Activated CD4-positive, alpha-beta T cell treated with anti-CD3 and anti-CD28 coated beads for 36 hours (primary cell): ENCODE data around the gene WDR48. TPM values are rescaled to one million over a fixed set of nuclear protein-coding genes. Genes with fewer than 3 reads are reported as not detected.

Source experiments
- ATAC-seq: fragments of 200-7000 bp; cut with Tn5 transposase; one replicate; pipeline ENCODE4 v1.10.0; 2021; ENCODE audit warnings: mild to moderate bottlenecking, moderate library complexity
- CTCF ChIA-PET: fragments of 350-600 bp; sonication (Branson Sonifier 250); formaldehyde crosslinking; loops from one replicate; lab custom pipeline; 2021; ENCODE audit warnings: antibody characterized with exemption; lab: Charles Lee
- POLR2A ChIA-PET: fragments of 350-600 bp; sonication (Branson Sonifier 250); formaldehyde crosslinking; loops from one replicate; lab custom pipeline; 2021; ENCODE audit warnings: antibody characterized with exemption, inconsistent platforms; lab: Charles Lee
- DNase-seq: peaks from one replicate; pipeline ENCODE4 v3.0.0-alpha.2; 2020
- H3K27ac Mint-ChIP-seq: one replicate; pipeline ENCODE4 v1.8.0; 2021; ENCODE audit warnings: mixed read lengths
- H3K27me3 Mint-ChIP-seq: one replicate; pipeline ENCODE4 v1.8.0; 2021; ENCODE audit warnings: mixed read lengths
- H3K36me3 Mint-ChIP-seq: one replicate; pipeline ENCODE4 v1.8.0; 2021; ENCODE audit warnings: low read depth, mixed read lengths
- H3K4me1 Mint-ChIP-seq: one replicate; pipeline ENCODE4 v1.8.0; 2021; ENCODE audit warnings: mixed read lengths
- H3K4me3 Mint-ChIP-seq: one replicate; pipeline ENCODE4 v1.8.0; 2021; ENCODE audit warnings: mild to moderate bottlenecking, moderate library complexity, mixed read lengths
- H3K9me3 Mint-ChIP-seq: one replicate; pipeline ENCODE4 v1.8.0; 2021; ENCODE audit warnings: low read depth, mixed read lengths
- intact Hi-C, 2 experiments: fragments of 100-400 bp; cut with DNase I in 1 of 2; cut with micrococcal nuclease in 1 of 2; formaldehyde crosslinking; loops; one replicate each; pipeline versions ENCODE4 v1.14.2 to v1.15.1; 2022 to 2024; cut with DNase I, micrococcal nuclease
- total RNA-seq, 2 experiments: library from RNA; stranded (reverse); gene quantifications; one replicate each; pipeline ENCODE4 v1.2.3, GENCODE V29; 2021

The WDR48 gene
- total RNA-seq, 2 experiments from 2014 or later = 33.3 to 36.5 TPM

DNA sequence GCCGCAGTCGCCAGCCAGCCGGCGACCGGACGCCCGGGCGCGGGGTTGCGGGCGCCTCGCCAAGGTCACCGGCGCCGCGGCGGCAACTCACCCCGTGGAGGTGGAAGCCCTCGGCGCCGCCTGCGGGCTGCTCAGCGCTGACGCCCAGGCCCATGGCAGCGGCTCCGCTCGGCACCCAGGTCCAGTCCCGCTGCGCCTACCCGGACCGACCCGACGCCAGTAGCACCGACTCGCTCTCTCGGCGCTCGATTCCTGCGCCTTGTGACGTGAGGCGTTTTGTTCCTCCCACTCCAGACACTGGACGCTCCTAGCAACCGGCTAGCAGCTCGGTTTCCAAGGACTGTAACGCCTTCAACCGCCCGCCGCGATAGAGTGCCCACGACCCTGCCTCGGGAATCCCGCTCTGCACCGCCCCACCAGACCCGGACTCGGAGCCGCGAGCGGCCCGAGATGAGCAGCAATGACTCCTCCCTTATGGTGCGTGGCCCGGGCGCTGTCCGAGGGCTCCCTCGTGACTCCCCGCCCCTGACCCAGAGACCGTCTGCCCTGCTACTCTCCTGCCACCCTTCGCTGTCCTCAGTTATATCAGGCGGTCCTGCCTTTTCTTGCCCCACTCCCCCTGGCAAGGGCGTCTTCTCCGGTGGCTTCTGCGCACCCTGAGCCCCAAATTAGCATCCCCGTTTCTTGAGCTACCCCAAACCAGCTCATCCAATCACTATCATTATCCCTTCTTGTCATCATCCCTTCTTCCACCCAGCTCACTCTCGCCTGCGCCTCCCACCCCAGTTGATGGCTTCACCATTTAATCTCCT lies 55.8 kb downstream of the WDR48 start, which contains the start of the genes GORASP1 and TTC21A:
Gene GORASP1 (minus strand): TSS at position 240 of the 812 bp plus-strand sequence. CDS start 86 bp downstream, at position 154.
Gene TTC21A (plus strand): TSS at position 293 of the 812 bp plus-strand sequence. CDS start 158 bp downstream, at position 451.
- H3K36me3 Mint-ChIP-seq = peaks cover 1% of the 10 kb centered on the region
- POLR2A ChIA-PET = interaction anchor here (0.5 to 1.0 kb wide), 2 partner anchors 43 kb away, joined by 5 to 6 read pairs; no protein-coding TSS in a partner anchor
- CTCF ChIA-PET = interaction anchor here (0.6 to 5.3 kb wide), 5 partner anchors 11 to 184 kb away, joined by 3 to 29 read pairs (median 4); no protein-coding TSS in a partner anchor
- H3K4me1 Mint-ChIP-seq = peaks cover 36% of the 10 kb centered on the region
- ATAC-seq (peak; percentile 70), DNase-seq (peak; percentile 80)
- no peaks in the 10 kb centered on the region for H3K9me3 Mint-ChIP-seq
- H3K27me3 Mint-ChIP-seq = no peaks in the 10 kb centered on the region
- H3K27ac Mint-ChIP-seq = peak within 1 kb of the TSS; percentile 77
- intact Hi-C loops = loop anchor here (1.0 to 10.0 kb wide), 6 partner anchors 41 to 277 kb away; partner anchors contain the start of genes SLC25A38 (in 2 of the 2) and SCN11A (in 1 of the 2)
- H3K4me3 Mint-ChIP-seq = peak within 1 kb of the TSS; percentile 83

GRCh38 chr3:39108200-39108710 lies 56.4 kb downstream of the WDR48 start:
- POLR2A ChIA-PET = interaction anchor here (0.5 to 1.0 kb wide), 2 partner anchors 42 to 44 kb away, joined by 5 to 6 read pairs; no protein-coding TSS in a partner anchor
- DNase-seq (peak; percentile 36), ATAC-seq (peak; percentile 23)
- Mint-ChIP-seq H3K36me3 (peaks cover 1% of the 10 kb centered on the region), H3K4me3 (peak overlapping the region; percentile 82), H3K27ac (peak overlapping the region; percentile 77), H3K4me1 (peaks cover 36% of the 10 kb centered on the region), H3K9me3 (no peaks in the 10 kb centered on the region), H3K27me3 (no peaks in the 10 kb centered on the region)
- CTCF ChIA-PET = interaction anchor here (0.9 to 5.3 kb wide), 4 partner anchors 10 to 183 kb away, joined by 3 to 29 read pairs (median 6); no protein-coding TSS in a partner anchor
- intact Hi-C loops = loop anchor here in 1 of 2 experiments (2.0 to 10.0 kb wide), 2 partner anchors 41 to 277 kb away; partner anchors contain the start of gene SLC25A38

DNA sequence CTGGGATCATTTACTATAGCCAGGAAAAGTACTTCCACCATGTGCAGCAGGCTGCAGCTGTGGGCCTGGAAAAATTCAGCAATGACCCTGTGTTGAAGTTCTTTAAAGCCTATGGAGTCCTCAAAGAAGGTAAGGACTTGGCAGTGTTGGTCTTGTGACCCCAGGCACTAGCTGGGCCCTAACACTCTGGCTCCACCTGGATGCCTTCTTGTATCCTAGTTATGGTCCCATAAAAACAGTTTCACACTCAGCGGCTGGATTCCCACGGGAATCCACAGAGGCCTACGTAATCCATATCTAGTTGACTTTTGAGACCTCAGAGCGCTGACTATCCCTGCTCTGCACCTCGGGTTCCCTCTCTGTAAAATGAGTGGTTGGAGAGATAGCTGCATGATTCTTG lies 57.3 kb downstream of the WDR48 start:
- DNase-seq (no peak), ATAC-seq (no peak)
- Mint-ChIP-seq H3K4me3 (no peak overlapping the region), H3K27me3 (no peaks in the 10 kb centered on the region), H3K9me3 (no peaks in the 10 kb centered on the region), H3K36me3 (peaks cover 1% of the 10 kb centered on the region), H3K4me1 (peaks cover 34% of the 10 kb centered on the region), H3K27ac (peak overlapping the region; percentile 18)
- intact Hi-C loops = loop anchor here in 1 of 2 experiments (2.0 to 10.0 kb wide), 2 partner anchors 40 to 276 kb away; partner anchors contain the start of gene SLC25A38
- ChIA-PET CTCF (interaction anchor here (0.6 to 5.3 kb wide), 5 partner anchors 36 to 183 kb away, joined by 3 to 29 read pairs (median 5); no protein-coding TSS in a partner anchor), POLR2A (no interaction called here)

DNA sequence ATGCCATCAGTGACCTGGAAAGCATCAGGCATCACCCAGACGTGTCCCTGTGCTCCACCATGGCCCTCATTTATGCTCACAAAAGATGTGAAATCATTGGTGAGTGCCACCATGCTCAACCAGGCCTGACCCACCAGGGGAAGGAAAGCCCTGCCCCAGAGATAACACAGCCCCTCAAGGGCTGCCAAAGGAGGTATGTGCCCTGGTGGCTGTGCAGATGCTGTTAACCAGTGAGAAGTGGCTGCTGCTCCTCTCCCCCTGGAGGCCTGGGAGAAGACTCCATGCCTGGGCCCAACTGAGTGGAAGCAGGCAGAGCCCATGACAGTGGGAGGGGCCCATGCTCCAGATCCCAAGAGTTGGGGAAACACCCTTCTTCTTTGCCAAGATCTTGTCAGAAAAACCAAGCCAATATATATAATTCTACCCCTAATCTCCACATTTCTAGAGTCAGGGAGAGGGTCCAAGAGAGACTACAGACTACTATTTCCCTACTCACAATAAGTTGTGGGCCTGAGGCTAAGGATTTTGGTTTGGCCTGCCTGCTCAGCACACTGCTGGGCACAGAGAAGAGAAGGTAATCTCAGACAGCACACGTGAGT lies 58.3 kb downstream of the WDR48 start:
- DNase-seq = no peak
- H3K4me3 Mint-ChIP-seq = no peak overlapping the region
- CTCF ChIA-PET = interaction anchor here (0.6 kb wide), 1 partner anchor 25 kb away, joined by 3 read pairs; no protein-coding TSS in a partner anchor
- intact Hi-C loops = no loop called here
- POLR2A ChIA-PET = no interaction called here
- H3K4me1 Mint-ChIP-seq = peaks cover 31% of the 10 kb centered on the region
- no peak for ATAC-seq
- no peaks in the 10 kb centered on the region for H3K27me3 Mint-ChIP-seq
- peaks cover 1% of the 10 kb centered on the region for H3K36me3 Mint-ChIP-seq
- H3K27ac Mint-ChIP-seq = no peak overlapping the region
- no peaks in the 10 kb centered on the region for H3K9me3 Mint-ChIP-seq

DNA sequence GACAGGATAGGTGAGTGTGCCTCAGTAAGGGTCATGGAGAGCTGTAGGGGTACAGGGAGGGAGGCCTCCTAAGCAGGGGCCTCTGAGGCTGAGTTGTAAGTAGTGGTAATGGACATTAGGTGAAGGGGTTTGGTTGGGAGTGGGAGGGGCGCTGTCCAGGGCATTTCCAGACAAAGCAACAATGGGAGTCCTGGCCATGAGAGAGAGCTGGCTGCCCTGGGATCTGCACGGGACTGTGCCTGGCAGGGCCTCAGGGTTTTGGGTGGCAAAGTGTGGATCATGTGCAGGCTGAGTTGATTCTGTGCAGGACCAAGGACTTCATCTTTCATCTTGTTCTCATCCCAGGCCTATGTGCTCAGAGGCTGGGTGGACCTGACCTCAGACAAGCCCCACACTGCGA lies 60.3 kb downstream of the WDR48 start:
- H3K27ac Mint-ChIP-seq = no peak overlapping the region
- CTCF ChIA-PET = no interaction called here
- intact Hi-C loops = no loop called here
- peaks cover 13% of the 10 kb centered on the region for H3K4me1 Mint-ChIP-seq
- DNase-seq = no peak
- H3K4me3 Mint-ChIP-seq = no peak overlapping the region
- ATAC-seq = no peak
- H3K27me3 Mint-ChIP-seq = no peaks in the 10 kb centered on the region
- POLR2A ChIA-PET = no interaction called here
- no peaks in the 10 kb centered on the region for H3K36me3 Mint-ChIP-seq
- no peaks in the 10 kb centered on the region for H3K9me3 Mint-ChIP-seq

DNA sequence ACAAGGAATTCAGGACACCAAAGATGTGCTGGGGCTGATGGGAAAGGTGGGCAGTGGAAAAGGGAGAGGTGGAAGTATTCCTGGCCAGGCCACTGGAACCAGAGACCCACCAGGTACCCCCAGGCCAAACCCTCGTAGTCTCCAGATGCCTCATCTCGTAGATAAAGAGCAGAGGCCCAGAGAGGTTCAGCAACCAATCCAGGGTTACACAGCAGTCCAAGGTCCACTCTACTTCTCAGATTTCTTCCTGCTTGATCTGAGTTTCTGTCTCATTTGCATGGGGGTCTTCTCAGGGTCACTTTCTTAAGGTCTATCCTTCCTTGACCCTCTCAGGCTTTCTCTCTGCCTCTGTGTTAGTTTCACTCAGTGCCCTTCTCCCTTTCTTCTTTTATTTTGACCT lies 60.7 kb downstream of the WDR48 start:
- intact Hi-C loops = no loop called here
- no peaks in the 10 kb centered on the region for H3K36me3 Mint-ChIP-seq
- no peak overlapping the region for H3K27ac Mint-ChIP-seq
- ChIA-PET POLR2A (no interaction called here), CTCF (no interaction called here)
- no peak overlapping the region for H3K4me3 Mint-ChIP-seq
- peaks cover 13% of the 10 kb centered on the region for H3K4me1 Mint-ChIP-seq
- ATAC-seq (no peak), DNase-seq (no peak)
- H3K27me3 Mint-ChIP-seq = no peaks in the 10 kb centered on the region
- H3K9me3 Mint-ChIP-seq = no peaks in the 10 kb centered on the region

DNA sequence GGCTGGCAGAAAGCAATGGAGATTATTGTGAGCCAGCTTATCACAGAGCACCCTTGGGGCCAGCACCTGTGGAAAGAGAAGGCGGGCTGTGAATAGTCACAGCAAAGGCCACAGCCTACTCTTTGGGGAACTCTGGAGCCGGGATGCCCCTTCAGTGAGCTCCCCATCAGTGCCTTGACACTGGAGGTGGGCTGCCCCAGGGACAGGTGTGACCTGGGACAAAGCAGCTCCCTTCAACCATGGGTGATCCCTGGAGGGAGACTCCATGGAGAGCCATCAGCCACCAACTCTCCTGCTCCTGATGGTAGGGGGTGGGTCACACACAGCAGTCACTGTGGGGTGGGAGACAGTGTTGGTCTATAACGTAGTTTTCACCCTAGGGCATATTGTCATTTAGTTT lies 61.5 kb downstream of the WDR48 start:
- peaks cover 6% of the 10 kb centered on the region for H3K4me1 Mint-ChIP-seq
- DNase-seq = no peak
- POLR2A ChIA-PET = no interaction called here
- H3K4me3 Mint-ChIP-seq = no peak overlapping the region
- H3K27me3 Mint-ChIP-seq = no peaks in the 10 kb centered on the region
- no peaks in the 10 kb centered on the region for H3K36me3 Mint-ChIP-seq
- no peaks in the 10 kb centered on the region for H3K9me3 Mint-ChIP-seq
- intact Hi-C loops = no loop called here
- CTCF ChIA-PET = no interaction called here
- no peak overlapping the region for H3K27ac Mint-ChIP-seq
- no peak for ATAC-seq

DNA sequence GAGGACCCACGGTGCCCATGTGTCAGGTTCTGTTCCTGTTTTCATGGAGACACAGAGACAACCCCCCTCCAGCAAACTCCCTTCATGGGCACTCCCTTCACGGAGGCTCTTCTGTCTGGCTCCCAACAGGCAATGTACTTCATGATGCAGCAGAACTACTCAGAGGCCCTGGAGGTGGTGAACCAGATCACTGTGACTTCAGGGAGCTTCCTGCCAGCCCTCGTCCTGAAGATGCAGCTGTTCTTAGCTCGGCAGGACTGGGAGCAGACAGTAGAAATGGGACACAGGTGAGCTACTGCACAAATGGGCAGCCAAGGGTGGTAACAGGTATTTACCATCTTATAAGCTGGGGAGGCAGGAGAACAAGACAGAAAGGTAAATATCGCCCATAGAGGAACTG lies 62.6 kb downstream of the WDR48 start:
- Mint-ChIP-seq H3K4me3 (no peak overlapping the region), H3K27ac (no peak overlapping the region), H3K27me3 (no peaks in the 10 kb centered on the region), H3K4me1 (no peaks in the 10 kb centered on the region), H3K36me3 (no peaks in the 10 kb centered on the region), H3K9me3 (no peaks in the 10 kb centered on the region)
- intact Hi-C loops = no loop called here
- DNase-seq = no peak
- ChIA-PET CTCF (interaction anchor here (1.2 kb wide), 1 partner anchor 174 kb away, joined by 5 read pairs; no protein-coding TSS in a partner anchor), POLR2A (no interaction called here)
- ATAC-seq = no peak

- H3K27me3 Mint-ChIP-seq = no peaks in the 10 kb centered on the region
- intact Hi-C loops = no loop called here
- no peak overlapping the region for H3K27ac Mint-ChIP-seq
- no peaks in the 10 kb centered on the region for H3K36me3 Mint-ChIP-seq
- CTCF ChIA-PET = interaction anchor here (0.7 to 1.5 kb wide), 6 partner anchors 11 to 156 kb away, joined by 3 to 6 read pairs (median 4); no protein-coding TSS in a partner anchor
- DNase-seq (no peak), ATAC-seq (no peak)
- H3K4me1 Mint-ChIP-seq = no peaks in the 10 kb centered on the region
- POLR2A ChIA-PET = no interaction called here
- H3K9me3 Mint-ChIP-seq = no peaks in the 10 kb centered on the region
- H3K4me3 Mint-ChIP-seq = no peak overlapping the region
Measured at GRCh38 chr3:39115870-39116269, 64.1 kb downstream of the WDR48 start.

- ATAC-seq (no peak), DNase-seq (no peak)
- POLR2A ChIA-PET = no interaction called here
- H3K4me1 Mint-ChIP-seq = no peaks in the 10 kb centered on the region
- H3K36me3 Mint-ChIP-seq = no peaks in the 10 kb centered on the region
- H3K4me3 Mint-ChIP-seq = no peak overlapping the region
- intact Hi-C loops = no loop called here
- H3K9me3 Mint-ChIP-seq = no peaks in the 10 kb centered on the region
- H3K27me3 Mint-ChIP-seq = no peaks in the 10 kb centered on the region
- CTCF ChIA-PET = interaction anchor here (1.0 to 1.9 kb wide), 3 partner anchors 8 to 174 kb away, joined by 3 to 11 read pairs (median 8); no protein-coding TSS in a partner anchor
- H3K27ac Mint-ChIP-seq = no peak overlapping the region
Measured at GRCh38 chr3:39118079-39118478, 66.3 kb downstream of the WDR48 start.
